GM21360 (cell line): ENCODE results near the gene ARHGEF7.

Source experiments
- ATAC-seq: cut with Tn5 transposase; IDR thresholded peaks from one replicate; pipeline ENCODE4 v1.9.1; 2021; ENCODE audit warnings: mild to moderate bottlenecking, moderate library complexity; ENCODE audit not compliant: unreplicated experiment

ARHGEF7 gene

DNA sequence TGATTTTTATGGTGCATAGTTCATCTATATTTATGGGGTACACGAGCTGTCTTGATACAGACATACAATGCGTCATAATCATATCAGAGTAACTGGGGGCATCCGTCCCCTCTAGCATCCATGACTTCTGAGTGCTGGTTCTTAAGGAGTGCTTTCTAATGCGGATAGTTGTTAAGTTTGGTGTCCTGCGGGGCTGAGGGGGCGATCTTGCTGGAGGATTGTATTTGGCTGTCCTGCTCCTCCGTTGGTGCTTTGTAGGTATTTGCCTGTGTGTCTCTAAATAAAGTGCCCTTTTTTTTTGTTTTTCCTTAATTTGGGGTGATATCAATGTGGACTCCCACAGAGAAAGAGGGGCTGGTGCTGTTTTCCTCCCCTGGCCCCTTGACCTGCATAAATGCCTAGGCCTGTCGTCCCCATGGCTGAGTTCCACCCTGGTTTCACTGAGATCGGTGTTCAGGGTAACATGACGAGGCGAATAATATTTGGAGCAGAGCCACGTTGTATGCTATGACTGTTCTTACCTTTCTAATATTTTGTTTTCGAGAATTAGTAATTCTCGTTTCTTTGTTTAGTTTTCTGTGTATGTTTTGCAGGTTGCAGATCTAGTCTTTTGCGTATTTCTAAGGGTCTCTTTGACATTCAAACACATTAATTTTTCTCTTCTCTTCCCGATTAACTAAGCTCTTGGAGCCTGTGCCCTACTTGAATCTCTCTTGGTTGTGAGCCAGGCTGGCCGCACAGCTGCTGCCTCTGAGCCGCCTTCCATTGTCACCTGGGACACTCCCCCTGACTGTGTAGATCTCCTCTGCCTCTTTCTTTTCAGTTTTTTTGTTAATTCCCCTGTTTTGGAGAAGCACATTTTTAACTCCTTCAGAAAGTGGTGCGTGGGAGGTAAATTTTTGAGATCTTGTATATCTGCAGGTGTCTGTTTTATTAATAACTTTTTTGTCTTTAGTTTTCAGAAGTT is 100.3 kb downstream of the ARHGEF7 start:
- ATAC-seq = no peak

DNA sequence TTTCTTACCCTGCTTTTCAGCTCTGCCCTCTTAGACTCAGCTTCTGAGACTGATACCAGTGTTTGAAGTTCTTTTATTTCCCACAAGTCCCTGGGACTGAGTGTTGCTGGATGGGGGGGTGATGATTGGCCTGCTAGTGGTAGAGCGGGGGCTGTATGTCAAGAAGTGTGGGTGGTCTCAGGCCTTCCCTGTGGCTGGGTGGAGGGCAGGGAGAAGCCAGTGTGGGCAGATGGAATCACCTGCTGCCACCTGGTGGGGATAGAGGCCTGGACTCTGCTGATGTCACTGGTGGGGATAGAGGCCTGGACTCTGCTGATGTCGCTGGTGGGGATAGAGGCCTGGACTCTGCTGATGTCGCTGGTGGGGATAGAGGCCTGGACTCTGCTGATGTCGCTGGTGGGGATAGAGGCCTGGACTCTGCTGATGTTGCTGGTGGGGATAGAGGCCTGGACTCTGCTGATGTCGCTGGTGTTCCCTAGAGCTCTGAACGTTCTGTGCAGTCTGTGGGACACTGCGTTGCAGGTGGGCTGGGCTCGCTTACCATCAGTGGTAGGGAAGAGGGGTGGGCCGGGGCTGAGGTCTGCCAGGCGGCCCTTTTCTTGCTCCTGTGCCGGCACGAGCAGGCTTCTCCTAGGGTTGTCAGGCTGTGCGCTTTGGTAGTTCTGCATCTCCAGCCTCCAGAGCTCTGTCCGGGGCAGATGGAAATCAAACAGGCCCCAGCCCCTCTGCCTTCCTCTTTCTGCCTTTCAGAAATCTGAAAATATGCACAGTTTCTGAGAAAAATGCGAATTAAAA is 101.3 kb downstream of the ARHGEF7 start:
- no peak for ATAC-seq

DNA sequence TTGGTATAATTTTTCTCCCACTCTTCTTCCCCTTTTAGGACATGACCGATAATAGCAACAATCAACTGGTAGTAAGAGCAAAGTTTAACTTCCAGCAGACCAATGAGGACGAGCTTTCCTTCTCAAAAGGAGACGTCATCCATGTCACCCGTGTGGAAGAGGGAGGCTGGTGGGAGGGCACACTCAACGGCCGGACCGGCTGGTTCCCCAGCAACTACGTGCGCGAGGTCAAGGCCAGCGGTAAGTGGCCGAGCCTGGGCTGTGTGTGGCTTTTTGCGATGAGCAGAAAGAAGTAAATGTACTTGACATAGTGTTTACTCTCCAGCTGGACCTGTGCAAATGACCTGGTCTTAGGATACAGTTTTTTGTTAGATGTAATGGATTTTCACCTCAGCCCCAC is 102.5 kb downstream of the ARHGEF7 start:
- no peak for ATAC-seq

DNA sequence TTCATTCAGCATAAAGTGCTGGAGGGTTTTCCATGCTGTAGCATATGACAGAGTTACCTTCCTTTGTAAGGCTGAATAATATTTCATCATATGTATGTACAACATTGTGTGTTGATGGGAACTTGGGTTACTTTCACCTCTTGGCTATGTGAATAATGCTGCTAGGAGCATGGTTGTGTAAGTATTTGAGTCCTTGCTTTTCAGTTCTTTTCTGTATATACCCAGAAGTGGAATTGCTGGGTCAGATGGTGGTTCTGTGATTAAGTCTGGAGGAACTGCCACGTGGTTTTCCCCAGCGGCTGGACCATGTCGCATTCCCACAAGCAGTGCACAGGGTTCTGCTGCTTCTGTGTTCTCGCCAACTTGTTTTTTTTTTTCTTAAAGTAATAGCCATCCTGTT is 104.2 kb downstream of the ARHGEF7 start:
- ATAC-seq = no peak

DNA sequence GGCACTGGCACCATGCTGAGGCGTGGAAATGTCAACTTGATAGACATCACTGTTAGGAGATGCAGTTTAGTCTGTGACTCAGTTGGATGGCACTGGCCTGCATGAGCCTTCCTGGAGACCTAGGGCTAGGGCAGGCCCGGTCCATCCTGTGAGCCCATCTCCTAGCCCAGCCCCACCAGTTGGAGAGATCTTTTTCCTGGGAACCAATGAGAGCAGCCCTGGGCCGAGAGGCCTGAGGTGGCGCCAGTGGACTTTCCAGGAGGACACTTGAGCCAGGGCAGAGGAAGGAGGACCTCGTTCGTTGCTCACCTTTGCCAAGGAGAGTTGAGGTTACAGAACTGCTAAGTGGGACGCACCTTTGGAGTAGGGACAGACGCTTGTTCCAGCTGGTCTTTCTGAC is 104.8 kb downstream of the ARHGEF7 start:
- no peak for ATAC-seq

DNA sequence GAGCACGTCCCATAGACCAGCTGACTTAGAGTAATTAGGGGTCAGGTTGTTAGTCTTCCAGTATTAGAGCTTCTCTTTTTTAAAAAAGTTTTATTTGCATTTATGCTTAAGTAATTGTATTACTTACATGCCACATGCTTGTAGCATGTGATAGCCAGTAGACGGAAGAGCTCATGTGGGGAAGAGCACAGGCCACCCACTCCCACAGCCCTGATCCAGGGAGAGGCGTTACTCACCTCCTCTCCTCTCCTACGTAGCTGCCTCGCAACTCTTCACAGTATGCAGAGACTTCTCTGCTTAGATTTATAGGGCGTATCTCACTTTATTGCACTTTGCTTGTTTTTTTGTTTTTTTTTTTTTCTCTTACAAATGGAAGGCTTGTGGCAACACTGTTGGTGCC is 110.1 kb downstream of the ARHGEF7 start:
- ATAC-seq = no peak

DNA sequence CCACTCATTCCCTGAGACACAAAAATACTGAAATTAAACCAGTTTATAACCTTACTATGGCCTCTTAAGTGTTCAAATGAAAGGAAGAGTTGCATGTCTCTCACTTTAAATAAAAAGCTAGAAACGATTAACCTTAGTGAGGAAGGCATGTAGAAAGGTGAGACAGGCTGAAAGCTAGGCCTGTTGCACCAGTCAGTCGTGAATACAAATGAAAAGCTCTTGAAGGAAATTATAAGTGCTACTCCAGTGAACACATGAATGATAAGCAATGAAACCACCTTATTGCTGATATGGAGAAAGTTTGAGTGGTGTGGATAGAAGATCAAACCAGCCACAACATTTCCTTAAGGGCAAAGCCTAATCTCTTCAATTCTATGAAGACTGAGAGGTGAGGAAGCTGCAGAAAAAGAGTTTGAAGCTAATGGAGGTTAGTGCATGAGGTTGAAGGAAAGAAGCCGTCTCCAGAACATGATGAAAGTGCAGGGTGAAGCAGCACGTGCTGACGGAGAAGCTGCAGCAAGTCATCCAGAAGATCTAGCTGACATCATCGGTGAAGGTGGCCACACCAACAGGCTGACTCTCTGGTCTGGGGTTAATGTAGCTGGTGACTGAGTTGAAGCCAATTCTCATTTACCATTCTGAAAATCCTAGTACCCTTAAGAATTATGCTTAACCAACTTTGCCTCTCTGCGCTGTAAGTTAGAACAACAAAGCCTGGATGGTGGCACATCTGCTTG is 110.9 kb downstream of the ARHGEF7 start:
- no peak for ATAC-seq

DNA sequence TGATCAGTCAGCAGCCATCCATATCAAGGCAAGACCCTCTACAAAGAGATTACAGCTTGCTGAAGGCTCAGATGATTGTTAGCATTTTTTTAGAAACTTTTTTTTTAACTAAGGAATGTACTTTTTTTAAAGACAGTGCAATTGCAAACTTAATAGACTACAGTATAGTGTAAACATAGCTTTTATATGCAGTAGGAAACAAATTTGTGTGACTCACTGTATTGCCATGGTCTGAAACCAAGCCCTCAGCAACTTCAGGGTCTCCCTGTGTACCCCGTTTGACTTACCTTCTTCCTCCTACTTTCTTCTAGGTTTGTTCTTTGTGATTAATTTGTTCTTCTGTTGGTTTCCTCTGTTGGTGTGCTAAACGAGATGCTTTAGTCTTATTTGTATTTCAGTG is 112.3 kb downstream of the ARHGEF7 start:
- ATAC-seq = no peak

DNA sequence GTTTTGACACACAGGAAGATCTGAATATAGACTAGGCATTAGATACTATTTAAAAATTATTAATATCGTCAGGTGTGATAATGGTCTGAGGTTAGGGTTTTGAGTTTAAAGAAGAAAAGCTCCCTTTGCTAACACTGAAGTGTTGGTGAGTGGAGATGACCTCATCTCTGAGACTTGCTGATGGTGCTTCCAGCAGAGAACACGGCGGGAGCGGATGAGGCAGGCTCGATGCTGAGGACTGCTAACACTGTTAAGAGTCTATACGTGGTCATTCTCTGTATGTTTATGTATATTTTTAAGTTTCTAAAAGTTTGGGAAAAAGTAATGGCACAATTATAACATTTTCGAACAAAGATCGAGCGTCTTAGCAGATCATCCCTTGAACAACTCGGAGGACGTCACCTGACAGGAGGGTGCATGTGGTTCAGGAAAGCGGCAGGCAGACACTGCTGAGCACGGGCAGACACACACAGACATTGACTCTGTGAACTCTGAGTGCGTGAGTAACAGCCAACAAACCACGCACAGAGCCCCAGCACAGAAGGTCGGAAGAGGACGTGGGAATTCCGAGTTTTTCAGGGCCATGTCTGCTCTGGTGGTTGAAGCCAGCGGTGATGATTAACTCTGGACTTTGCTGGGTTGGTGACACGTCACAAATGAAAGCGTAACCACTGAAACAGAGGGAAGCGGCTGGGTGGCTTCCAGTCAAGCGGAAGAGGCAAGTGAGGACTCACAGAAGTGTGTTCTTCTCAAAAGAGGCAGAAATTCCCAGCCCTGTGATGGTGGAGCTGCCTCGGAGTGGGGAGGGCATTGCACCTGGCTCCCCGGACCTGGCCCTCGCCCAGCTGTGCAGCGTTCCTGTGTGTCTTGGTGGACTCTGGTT is 113.4 kb downstream of the ARHGEF7 start:
- ATAC-seq = no peak

DNA sequence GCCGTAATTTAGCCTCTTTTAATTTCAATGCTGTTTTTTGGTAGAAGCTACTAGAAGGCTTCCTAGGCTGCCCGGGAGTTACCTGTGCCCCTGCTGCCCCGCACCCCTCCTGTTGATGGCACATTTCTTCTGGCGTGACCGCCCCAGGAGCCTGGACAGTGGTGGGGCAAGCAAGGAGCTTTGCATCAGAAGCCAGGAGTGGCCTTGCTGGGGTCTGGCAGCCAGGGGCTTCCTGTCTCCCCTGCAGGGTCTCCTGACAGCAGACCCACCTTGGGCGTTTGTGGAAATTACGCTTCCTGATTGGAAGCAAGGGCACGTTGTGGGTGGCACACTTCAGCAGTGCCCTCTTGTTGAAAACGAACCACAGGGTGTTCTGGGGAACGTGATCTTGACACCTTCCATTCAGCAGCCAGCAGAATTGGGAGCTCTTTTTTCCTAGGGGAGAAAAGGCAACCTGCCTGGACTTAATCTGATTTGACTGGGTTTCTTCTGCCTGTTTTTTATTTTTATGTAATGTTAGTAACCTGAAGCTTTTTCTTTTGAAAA is 115.3 kb downstream of the ARHGEF7 start:
- ATAC-seq = no peak

DNA sequence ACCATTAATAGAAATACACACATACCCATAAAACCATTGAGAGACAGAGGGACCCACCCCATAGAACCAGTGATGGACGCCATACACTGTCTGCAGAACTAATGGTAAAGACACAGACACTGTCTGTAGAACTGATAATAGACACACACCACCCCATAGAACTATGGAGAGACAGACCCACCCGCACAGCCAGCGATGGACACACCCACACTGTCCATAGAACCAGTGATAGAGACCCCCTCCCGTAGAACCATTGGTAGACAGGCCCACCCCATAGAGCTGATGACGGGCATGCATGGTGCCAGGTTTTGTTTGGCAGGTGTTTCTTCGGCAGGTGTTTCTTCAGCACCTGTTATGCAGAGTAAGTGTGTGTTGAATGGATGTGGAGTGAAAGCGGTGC is 117.1 kb downstream of the ARHGEF7 start:
- ATAC-seq = no peak

DNA sequence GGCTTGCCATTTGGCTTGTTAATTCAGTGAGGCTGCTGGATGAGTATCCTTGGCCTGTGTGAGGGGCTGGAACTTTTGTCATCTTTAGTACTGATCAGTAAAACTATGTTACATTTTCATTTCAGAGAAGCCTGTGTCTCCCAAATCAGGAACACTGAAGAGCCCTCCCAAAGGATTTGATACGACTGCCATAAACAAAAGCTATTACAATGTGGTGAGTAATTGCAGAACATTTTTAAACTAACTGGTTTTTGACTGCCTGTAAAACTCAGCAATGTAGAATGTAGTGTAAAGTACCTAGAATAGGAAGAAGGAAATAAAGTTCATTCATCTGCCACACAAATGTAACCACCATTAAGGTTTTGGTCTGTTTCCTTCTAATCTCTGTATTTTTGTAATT is 118.0 kb downstream of the ARHGEF7 start:
- ATAC-seq = no peak

DNA sequence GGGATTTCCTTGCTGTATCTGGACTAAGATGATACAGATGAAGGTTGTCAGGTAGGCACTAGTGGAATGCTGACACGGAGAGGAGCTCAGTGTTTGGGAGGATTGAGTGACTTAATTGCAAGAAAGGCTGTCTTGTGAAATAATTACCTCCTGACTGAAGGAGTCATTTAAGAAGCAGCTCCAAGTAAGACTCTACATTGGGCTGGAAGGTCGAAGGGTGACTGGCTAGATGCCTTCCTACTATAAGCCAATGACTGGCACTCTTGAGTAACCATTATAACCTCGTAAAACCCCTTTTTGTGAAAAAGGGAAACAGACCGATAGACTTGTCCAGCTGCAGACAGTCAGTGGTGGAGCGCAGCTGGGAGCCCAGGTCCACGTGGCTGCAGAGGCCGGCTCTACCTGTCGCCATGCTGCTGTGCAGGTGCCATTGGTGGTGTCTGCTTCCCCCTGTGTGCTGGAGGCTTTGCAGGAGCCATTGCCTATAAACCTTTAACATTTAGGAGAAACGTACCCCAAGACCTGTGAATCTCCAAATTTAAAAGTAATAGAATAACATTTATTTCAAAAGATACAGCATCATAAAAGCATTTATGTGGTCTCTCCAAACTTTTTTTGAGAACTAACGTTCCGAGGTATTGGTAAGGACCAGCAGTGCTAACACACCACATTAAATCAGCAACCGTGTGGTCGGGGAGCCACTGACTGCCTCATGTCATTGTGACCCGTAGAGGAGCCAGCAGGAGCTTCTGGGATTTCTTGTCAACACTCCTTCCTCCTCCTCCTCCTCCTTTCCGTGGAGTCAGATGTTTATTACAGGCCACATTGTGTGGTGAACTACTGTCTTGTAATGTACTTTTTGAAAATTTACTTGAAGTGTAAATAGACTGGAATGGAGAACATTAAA is 124.9 kb downstream of the ARHGEF7 start:
- no peak for ATAC-seq

DNA sequence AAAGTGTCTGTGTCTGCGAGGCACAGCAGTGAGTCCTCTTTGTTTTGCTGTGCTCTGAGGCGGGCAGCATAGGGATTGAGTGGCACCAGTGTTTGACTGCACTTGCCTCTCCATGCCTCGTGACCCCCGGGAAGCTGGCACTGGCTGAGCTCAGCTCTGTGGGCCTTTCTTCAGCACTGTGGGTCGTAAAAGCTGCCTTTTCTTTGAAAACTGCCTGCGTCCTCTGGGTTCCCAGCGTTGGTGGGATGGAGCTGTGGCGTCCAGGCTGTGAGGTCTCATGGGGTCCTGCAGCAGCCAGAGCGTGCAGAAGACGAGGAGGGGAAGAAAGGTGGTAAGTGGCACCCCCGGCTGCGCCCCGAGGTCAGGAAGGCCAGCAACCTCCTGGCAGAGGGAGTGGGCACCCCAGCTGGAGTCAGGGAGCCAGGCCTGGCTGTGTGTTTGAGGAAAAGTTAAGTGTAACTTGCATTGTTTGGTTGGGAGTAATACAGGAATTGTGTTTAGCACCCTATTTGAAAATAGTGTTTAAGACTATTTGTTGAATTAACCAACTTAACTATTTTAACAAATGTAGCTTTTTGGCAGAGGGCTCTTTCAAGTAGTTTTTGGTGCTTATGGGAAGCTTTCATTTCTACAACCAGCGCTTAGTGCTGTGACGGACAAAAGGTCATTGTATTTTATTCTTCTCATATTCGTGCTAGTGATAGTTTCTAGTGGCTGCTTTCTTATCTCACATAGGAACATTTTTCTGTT is 126.1 kb downstream of the ARHGEF7 start:
- no peak for ATAC-seq

DNA sequence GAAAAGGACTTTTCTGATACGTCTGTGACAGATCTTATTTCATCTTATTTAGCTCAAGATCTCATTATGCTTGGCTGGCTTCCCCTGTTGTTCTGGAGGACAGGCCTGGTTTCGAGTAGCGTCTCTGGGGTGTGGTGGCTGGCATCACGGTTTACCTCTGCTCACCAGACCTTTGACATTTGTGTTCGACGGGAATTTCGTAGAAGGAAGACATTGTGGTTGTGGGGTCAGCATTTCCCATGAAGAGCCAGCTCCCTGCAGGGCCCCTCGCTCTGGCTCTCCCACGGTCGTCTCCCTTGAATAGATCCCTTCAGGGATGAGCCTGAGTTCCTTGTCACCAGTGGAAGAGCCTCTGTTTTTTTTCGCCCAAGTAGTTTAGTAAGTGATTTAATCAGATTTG is 126.8 kb downstream of the ARHGEF7 start:
- no peak for ATAC-seq

DNA sequence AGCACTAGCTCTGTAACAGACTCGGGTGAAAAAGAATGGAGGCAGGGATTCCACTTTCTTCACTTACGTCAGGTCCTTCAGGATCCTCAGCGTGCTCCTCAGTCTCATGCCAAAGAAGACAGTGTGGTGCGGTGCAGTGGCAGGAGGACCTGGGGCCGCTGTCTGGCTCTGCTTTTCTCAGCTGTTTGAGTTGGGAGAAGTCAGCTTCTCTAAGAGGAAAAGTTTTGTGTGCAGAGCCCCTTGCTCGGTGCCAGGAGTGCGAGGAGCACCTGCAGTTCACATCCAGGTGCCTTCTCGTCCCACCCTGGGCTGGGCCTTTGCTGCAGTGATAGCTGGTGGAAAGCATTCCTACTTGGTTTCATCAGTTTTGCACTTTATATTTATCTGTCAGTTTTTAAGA is 127.5 kb downstream of the ARHGEF7 start:
- ATAC-seq = no peak

DNA sequence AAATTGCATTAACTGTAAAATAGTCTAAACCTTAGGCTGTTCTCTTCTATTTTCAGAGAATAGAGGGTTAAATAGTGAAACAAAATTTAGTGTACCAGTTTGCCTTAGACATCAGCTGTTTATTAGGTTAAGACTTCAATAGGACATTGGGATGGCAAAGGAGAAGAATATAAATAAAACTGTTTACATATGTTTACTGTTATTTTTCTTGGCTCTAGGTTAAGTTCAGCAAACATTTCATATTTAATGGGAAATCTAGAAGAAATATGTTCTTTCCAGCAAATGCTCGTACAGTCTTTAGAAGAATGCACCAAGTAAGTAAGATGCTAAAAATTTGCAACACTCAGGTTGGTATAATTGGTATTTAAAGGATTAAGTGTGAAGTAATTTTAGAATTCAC is 128.9 kb downstream of the ARHGEF7 start:
- ATAC-seq = no peak
